Measurements from ENCODE around the gene TCEA3. TPM values are rescaled to one million over a fixed set of nuclear protein-coding genes. Genes with fewer than 3 reads are reported as not detected.

Gene TCEA3
- total RNA-seq, 2 experiments from 2014 or later = 6.3 to 7.4 TPM

- peaks cover 8% of the 10 kb centered on the region for H3K4me1 Mint-ChIP-seq
- no peak overlapping the region for H3K27ac Mint-ChIP-seq
- H3K27me3 Mint-ChIP-seq = no peaks in the 10 kb centered on the region
- DNase-seq = no peak
- H3K36me3 Mint-ChIP-seq = no peaks in the 10 kb centered on the region
- no peaks in the 10 kb centered on the region for H3K9me3 Mint-ChIP-seq
- no peak overlapping the region for H3K4me3 Mint-ChIP-seq
Measured at GRCh38 chr1:23417570-23417969, 7.0 kb downstream of the TCEA3 start.

GRCh38 chr1:23416964-23417363 lies 7.6 kb downstream of the TCEA3 start:
- H3K27me3 Mint-ChIP-seq = no peaks in the 10 kb centered on the region
- no peak overlapping the region for H3K27ac Mint-ChIP-seq
- peaks cover 2% of the 10 kb centered on the region for H3K4me1 Mint-ChIP-seq
- DNase-seq = no peak
- no peaks in the 10 kb centered on the region for H3K9me3 Mint-ChIP-seq
- no peaks in the 10 kb centered on the region for H3K36me3 Mint-ChIP-seq
- no peak overlapping the region for H3K4me3 Mint-ChIP-seq

- H3K9me3 Mint-ChIP-seq = no peaks in the 10 kb centered on the region
- DNase-seq = no peak
- peaks cover 4% of the 10 kb centered on the region for H3K4me1 Mint-ChIP-seq
- no peak overlapping the region for H3K27ac Mint-ChIP-seq
- no peaks in the 10 kb centered on the region for H3K27me3 Mint-ChIP-seq
- H3K4me3 Mint-ChIP-seq = no peak overlapping the region
- peaks cover 1% of the 10 kb centered on the region for H3K36me3 Mint-ChIP-seq
Measured at GRCh38 chr1:23408797-23409290, 15.7 kb downstream of the TCEA3 start.

GRCh38 chr1:23407016-23407630 lies 17.4 kb downstream of the TCEA3 start:
- Mint-ChIP-seq H3K9me3 (no peaks in the 10 kb centered on the region), H3K27me3 (no peaks in the 10 kb centered on the region), H3K27ac (no peak overlapping the region), H3K4me3 (no peak overlapping the region), H3K4me1 (peaks cover 8% of the 10 kb centered on the region), H3K36me3 (peaks cover 1% of the 10 kb centered on the region)
- DNase-seq = no peak

GRCh38 chr1:23405946-23406345 lies 18.6 kb downstream of the TCEA3 start:
- no peak overlapping the region for H3K27ac Mint-ChIP-seq
- no peaks in the 10 kb centered on the region for H3K27me3 Mint-ChIP-seq
- H3K4me1 Mint-ChIP-seq = peaks cover 8% of the 10 kb centered on the region
- H3K36me3 Mint-ChIP-seq = no peaks in the 10 kb centered on the region
- no peaks in the 10 kb centered on the region for H3K9me3 Mint-ChIP-seq
- H3K4me3 Mint-ChIP-seq = no peak overlapping the region
- DNase-seq = no peak

GRCh38 chr1:23403735-23404486 lies 20.6 kb downstream of the TCEA3 start:
- H3K9me3 Mint-ChIP-seq = no peaks in the 10 kb centered on the region
- H3K4me1 Mint-ChIP-seq = peaks cover 8% of the 10 kb centered on the region
- DNase-seq = peak; percentile 83
- H3K27ac Mint-ChIP-seq = no peak overlapping the region
- no peaks in the 10 kb centered on the region for H3K36me3 Mint-ChIP-seq
- no peak overlapping the region for H3K4me3 Mint-ChIP-seq
- no peaks in the 10 kb centered on the region for H3K27me3 Mint-ChIP-seq

GRCh38 chr1:23403355-23403734 lies 21.2 kb downstream of the TCEA3 start:
- H3K27me3 Mint-ChIP-seq = no peaks in the 10 kb centered on the region
- H3K4me3 Mint-ChIP-seq = no peak overlapping the region
- no peak overlapping the region for H3K27ac Mint-ChIP-seq
- H3K4me1 Mint-ChIP-seq = peaks cover 8% of the 10 kb centered on the region
- H3K36me3 Mint-ChIP-seq = no peaks in the 10 kb centered on the region
- no peaks in the 10 kb centered on the region for H3K9me3 Mint-ChIP-seq
- no peak for DNase-seq

- Mint-ChIP-seq H3K36me3 (no peaks in the 10 kb centered on the region), H3K9me3 (no peaks in the 10 kb centered on the region), H3K4me3 (no peak overlapping the region), H3K27me3 (no peaks in the 10 kb centered on the region), H3K27ac (no peak overlapping the region), H3K4me1 (peaks cover 8% of the 10 kb centered on the region)
- no peak for DNase-seq
Measured at GRCh38 chr1:23403038-23403336, 21.6 kb downstream of the TCEA3 start.

GRCh38 chr1:23402286-23403037 lies 22.1 kb downstream of the TCEA3 start:
- no peak overlapping the region for H3K4me3 Mint-ChIP-seq
- no peaks in the 10 kb centered on the region for H3K27me3 Mint-ChIP-seq
- H3K27ac Mint-ChIP-seq = peak overlapping the region; percentile 11
- no peaks in the 10 kb centered on the region for H3K36me3 Mint-ChIP-seq
- DNase-seq = no peak
- peaks cover 8% of the 10 kb centered on the region for H3K4me1 Mint-ChIP-seq
- H3K9me3 Mint-ChIP-seq = no peaks in the 10 kb centered on the region

- H3K27ac Mint-ChIP-seq = no peak overlapping the region
- no peaks in the 10 kb centered on the region for H3K9me3 Mint-ChIP-seq
- no peak overlapping the region for H3K4me3 Mint-ChIP-seq
- DNase-seq = no peak
- no peaks in the 10 kb centered on the region for H3K36me3 Mint-ChIP-seq
- peaks cover 8% of the 10 kb centered on the region for H3K4me1 Mint-ChIP-seq
- H3K27me3 Mint-ChIP-seq = no peaks in the 10 kb centered on the region
Measured at GRCh38 chr1:23401313-23401712, 23.2 kb downstream of the TCEA3 start.

GRCh38 chr1:23400324-23401114 lies 24.0 kb downstream of the TCEA3 start:
- Mint-ChIP-seq H3K9me3 (no peaks in the 10 kb centered on the region), H3K27me3 (no peaks in the 10 kb centered on the region), H3K27ac (no peak overlapping the region), H3K4me1 (peaks cover 14% of the 10 kb centered on the region), H3K36me3 (no peaks in the 10 kb centered on the region), H3K4me3 (no peak overlapping the region)
- no peak for DNase-seq

GRCh38 chr1:23399229-23399628 lies 25.3 kb downstream of the TCEA3 start:
- H3K4me1 Mint-ChIP-seq = peaks cover 13% of the 10 kb centered on the region

GRCh38 chr1:23397908-23398307 lies 26.6 kb downstream of the TCEA3 start:
- H3K9me3 Mint-ChIP-seq = no peaks in the 10 kb centered on the region
- H3K27ac Mint-ChIP-seq = no peak overlapping the region
- peaks cover 6% of the 10 kb centered on the region for H3K4me1 Mint-ChIP-seq
- H3K36me3 Mint-ChIP-seq = no peaks in the 10 kb centered on the region
- H3K27me3 Mint-ChIP-seq = no peaks in the 10 kb centered on the region
- no peak for DNase-seq
- no peak overlapping the region for H3K4me3 Mint-ChIP-seq

More at GRCh38 chr1:23399229-23399628, 25.3 kb downstream of the TCEA3 start:
- DNase-seq = no peak
- Mint-ChIP-seq H3K9me3 (no peaks in the 10 kb centered on the region), H3K27me3 (no peaks in the 10 kb centered on the region), H3K4me3 (no peak overlapping the region), H3K27ac (no peak overlapping the region), H3K36me3 (no peaks in the 10 kb centered on the region)

GRCh38 chr1:23396380-23396779 lies 28.2 kb downstream of the TCEA3 start:
- Mint-ChIP-seq H3K4me1 (peaks cover 6% of the 10 kb centered on the region), H3K4me3 (no peak overlapping the region), H3K27ac (peak overlapping the region; percentile 2), H3K27me3 (no peaks in the 10 kb centered on the region), H3K9me3 (no peaks in the 10 kb centered on the region), H3K36me3 (no peaks in the 10 kb centered on the region)
- no peak for DNase-seq

GRCh38 chr1:23395849-23396248 lies 28.7 kb downstream of the TCEA3 start:
- no peaks in the 10 kb centered on the region for H3K27me3 Mint-ChIP-seq
- H3K4me3 Mint-ChIP-seq = no peak overlapping the region
- peaks cover 6% of the 10 kb centered on the region for H3K4me1 Mint-ChIP-seq
- no peaks in the 10 kb centered on the region for H3K9me3 Mint-ChIP-seq
- H3K27ac Mint-ChIP-seq = peak overlapping the region; percentile 50
- no peak for DNase-seq
- no peaks in the 10 kb centered on the region for H3K36me3 Mint-ChIP-seq
